GM12874 (cell line): ENCODE data around the gene SUMF1.

ENCODE experiments used
- TF ChIP-seq, protein P1 (sequence below): IDR thresholded peaks from 2 replicates; pipeline ENCODE4 v1.5.1; 2011; ENCODE audit warnings: low read depth, mild to moderate bottlenecking, control low read depth, low read length, moderate library complexity; ENCODE audit not compliant: insufficient read depth

SUMF1 gene

DNA sequence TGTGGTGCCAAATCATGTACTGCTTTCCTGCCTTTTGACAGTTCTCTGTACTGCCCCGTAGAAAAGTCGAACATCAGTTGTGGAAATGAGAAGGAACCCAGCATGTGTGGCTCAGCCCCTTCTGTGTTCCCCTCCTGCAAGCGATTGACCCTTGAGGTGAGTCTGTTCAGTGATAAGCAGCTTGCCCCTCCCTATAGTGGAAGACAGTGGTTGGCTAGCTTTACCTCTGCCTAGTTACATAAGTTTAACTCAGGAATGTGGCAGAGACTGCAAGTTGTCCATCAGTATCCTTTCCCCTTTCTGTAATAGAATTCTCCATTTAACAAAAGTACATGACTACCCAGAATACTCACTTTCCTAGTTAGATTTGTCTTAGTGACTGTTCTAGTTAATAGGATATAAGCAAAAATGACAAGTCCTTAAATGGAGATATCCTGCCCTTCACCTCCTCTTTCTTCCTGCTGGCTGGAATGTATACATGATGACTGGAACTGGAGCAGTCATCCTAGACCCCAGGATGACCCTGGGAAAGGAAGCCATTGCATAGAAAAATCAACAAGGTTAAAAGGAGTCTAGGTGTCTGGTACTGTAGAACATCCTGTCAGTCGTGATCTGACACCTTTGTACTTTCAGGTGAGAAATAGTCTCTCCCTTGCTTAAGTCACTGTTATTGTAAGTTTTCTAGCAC lies 153.3 kb downstream of the SUMF1 start:
- TF ChIP-seq, protein P1, sequence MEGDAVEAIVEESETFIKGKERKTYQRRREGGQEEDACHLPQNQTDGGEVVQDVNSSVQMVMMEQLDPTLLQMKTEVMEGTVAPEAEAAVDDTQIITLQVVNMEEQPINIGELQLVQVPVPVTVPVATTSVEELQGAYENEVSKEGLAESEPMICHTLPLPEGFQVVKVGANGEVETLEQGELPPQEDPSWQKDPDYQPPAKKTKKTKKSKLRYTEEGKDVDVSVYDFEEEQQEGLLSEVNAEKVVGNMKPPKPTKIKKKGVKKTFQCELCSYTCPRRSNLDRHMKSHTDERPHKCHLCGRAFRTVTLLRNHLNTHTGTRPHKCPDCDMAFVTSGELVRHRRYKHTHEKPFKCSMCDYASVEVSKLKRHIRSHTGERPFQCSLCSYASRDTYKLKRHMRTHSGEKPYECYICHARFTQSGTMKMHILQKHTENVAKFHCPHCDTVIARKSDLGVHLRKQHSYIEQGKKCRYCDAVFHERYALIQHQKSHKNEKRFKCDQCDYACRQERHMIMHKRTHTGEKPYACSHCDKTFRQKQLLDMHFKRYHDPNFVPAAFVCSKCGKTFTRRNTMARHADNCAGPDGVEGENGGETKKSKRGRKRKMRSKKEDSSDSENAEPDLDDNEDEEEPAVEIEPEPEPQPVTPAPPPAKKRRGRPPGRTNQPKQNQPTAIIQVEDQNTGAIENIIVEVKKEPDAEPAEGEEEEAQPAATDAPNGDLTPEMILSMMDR = no peak

DNA sequence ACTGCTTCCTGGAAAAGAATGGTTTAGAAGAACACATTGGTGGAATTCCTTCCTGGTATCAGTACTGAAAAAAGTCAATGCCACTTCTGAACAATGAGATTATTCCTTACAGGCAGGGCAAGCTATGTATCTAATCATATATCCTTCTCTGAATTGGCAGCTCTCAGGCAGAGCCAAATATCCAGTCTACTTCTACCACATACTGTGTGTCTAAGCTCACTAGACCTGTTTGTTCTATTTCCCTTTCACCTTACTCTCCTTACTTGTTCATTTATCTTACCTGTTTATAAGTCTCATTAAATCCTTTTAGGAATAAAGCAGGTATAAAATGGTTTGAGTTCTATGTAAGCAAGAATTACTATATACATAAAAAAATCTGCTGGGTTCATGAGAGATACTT lies 155.6 kb downstream of the SUMF1 start:
- TF ChIP-seq, protein P1 = no peak
